Neuronal stem cell (in vitro differentiated cells): ENCODE measurements around the gene SUGP2.
A peak's percentile ranks its signal among the peaks of the same experiment; 100 is the strongest.

Experiments
- DNase-seq: peaks from one replicate; pipeline ENCODE4 v3.0.0-alpha.2; 2013; ENCODE audit warnings: low spot score
- H2AFZ ChIP-seq: one replicate; pipeline ENCODE4 v1.6.1; 2013; ENCODE audit warnings: mild to moderate bottlenecking, low read length, inconsistent platforms
- H2AK5ac ChIP-seq: 2 replicates; pipeline ENCODE4 v1.6.1; 2013; ENCODE audit warnings: low read depth, mild to moderate bottlenecking, inconsistent platforms, low read length, moderate library complexity, mixed read lengths
- H2BK120ac ChIP-seq: 2 replicates; pipeline ENCODE4 v1.6.1; 2013; ENCODE audit warnings: low read depth, mild to moderate bottlenecking, inconsistent platforms, low read length, moderate library complexity, mixed read lengths
- H2BK12ac ChIP-seq: one replicate; pipeline ENCODE4 v1.6.1; 2013; ENCODE audit warnings: low read length, inconsistent platforms
- H2BK15ac ChIP-seq: 2 replicates; pipeline ENCODE4 v1.6.1; 2013; ENCODE audit warnings: mild to moderate bottlenecking, low read length, inconsistent platforms, mixed read lengths
- H2BK5ac ChIP-seq: one replicate; pipeline ENCODE4 v1.6.1; 2013; ENCODE audit warnings: inconsistent platforms, mild to moderate bottlenecking, low read length, moderate library complexity
- H3K14ac ChIP-seq: one replicate; pipeline ENCODE4 v1.6.1; 2013; ENCODE audit warnings: low read length, inconsistent platforms
- H3K18ac ChIP-seq: 2 replicates; pipeline ENCODE4 v1.6.1; 2013; ENCODE audit warnings: low read length, inconsistent platforms
- H3K23ac ChIP-seq: 2 replicates; pipeline ENCODE4 v1.6.1; 2013; ENCODE audit warnings: low read depth, mild to moderate bottlenecking, mixed read lengths, low read length, inconsistent platforms; ENCODE audit not compliant: poor library complexity
- H3K27ac ChIP-seq: replicated peaks from 3 replicates; pipeline ENCODE4 v1.5.1; 2013; ENCODE audit warnings: low read length, inconsistent platforms
- H3K27me3 ChIP-seq, 3 experiments: 2 replicates each; pipeline ENCODE4 v1.6.1; 2013; ENCODE audit warnings: low read length in 3 of 3, mild to moderate bottlenecking in 2 of 3, inconsistent platforms in 1 of 3, low read depth in 1 of 3, mixed read lengths in 1 of 3, moderate library complexity in 1 of 3; ENCODE audit not compliant: control insufficient read depth in 3 of 3, insufficient read depth in 3 of 3
- H3K36me3 ChIP-seq, 2 donors: replicated peaks in 1 of 2; 2 replicates each; pipeline ENCODE4 v1.6.1; 2013; ENCODE audit warnings: low read length in 2 of 2; ENCODE audit not compliant: control insufficient read depth in 2 of 2, insufficient read depth in 2 of 2
- H3K4ac ChIP-seq: 2 replicates; pipeline ENCODE4 v1.6.1; 2013; ENCODE audit warnings: inconsistent platforms, mild to moderate bottlenecking, low read length, moderate library complexity
- H3K4me1 ChIP-seq, 2 donors: 1 replicate in 1 of 2; 2 replicates in 1 of 2; pipeline ENCODE4 v1.6.1; 2013; ENCODE audit warnings: low read length in 2 of 2, low read depth in 1 of 2; ENCODE audit not compliant: control insufficient read depth in 2 of 2, insufficient read depth in 1 of 2
- H3K4me2 ChIP-seq: one replicate; pipeline ENCODE4 v1.6.1; 2013; ENCODE audit warnings: mild to moderate bottlenecking, low read length, inconsistent platforms; ENCODE audit not compliant: insufficient read depth, poor library complexity, severe bottlenecking
- H3K4me3 ChIP-seq, 2 donors: 2 replicates each; pipeline ENCODE4 v1.5.1; 2013; ENCODE audit warnings: low read length in 2 of 2, mild to moderate bottlenecking in 2 of 2, inconsistent platforms in 1 of 2, moderate library complexity in 1 of 2
- H3K79me1 ChIP-seq: one replicate; pipeline ENCODE4 v1.6.1; 2013; ENCODE audit warnings: low read depth, mild to moderate bottlenecking, inconsistent platforms, low read length, moderate library complexity
- H3K9ac ChIP-seq: one replicate; pipeline ENCODE4 v1.6.1; 2013; ENCODE audit warnings: mild to moderate bottlenecking, low read depth, low read length, inconsistent platforms; ENCODE audit not compliant: poor library complexity
- H3K9me3 ChIP-seq, 2 donors: replicated peaks in 1 of 2; 2 replicates each; pipeline versions ENCODE3 to v1.6.1; 2013; ENCODE audit warnings: low read length in 2 of 2, mild to moderate bottlenecking in 2 of 2, inconsistent platforms in 1 of 2, low read depth in 1 of 2, mixed read lengths in 1 of 2, moderate library complexity in 1 of 2; ENCODE audit not compliant: control insufficient read depth in 2 of 2, insufficient read depth in 1 of 2
- H4K8ac ChIP-seq: one replicate; pipeline ENCODE4 v1.6.1; 2013; ENCODE audit warnings: low read depth, mild to moderate bottlenecking, inconsistent platforms, low read length, moderate library complexity
- H4K91ac ChIP-seq: one replicate; pipeline ENCODE4 v1.6.1; 2013; ENCODE audit warnings: low read length, low read depth, mild to moderate bottlenecking, inconsistent platforms; ENCODE audit not compliant: poor library complexity
- WGBS, 2 donors: extraction: QIAGEN DNeasy Blood & Tissue Kit; methylation state at CpG; one replicate each; pipeline ENCODE4 v1.1.7; 2013; ENCODE audit warnings: missing lambda C conversion rate in 2 of 2, mixed read lengths in 1 of 2; ENCODE audit not compliant: insufficient read length in 2 of 2, insufficient replicate concordance in 1 of 2; ENCODE audit errors: extremely low coverage in 2 of 2; 5-methylcytosine and 5-hydroxymethylcytosine counted together

Gene SUGP2

GRCh38 chr19:19064811-19065745 is 31.8 kb upstream of the SUGP2 start:
- no peak overlapping the region for H3K27ac ChIP-seq

GRCh38 chr19:19064098-19064722 is 30.9 kb upstream of the SUGP2 start:
- H2BK5ac ChIP-seq = peak overlapping the region; percentile 53
- peaks cover 0 to 14% (median 2%) of the 10 kb centered on the region in 3 experiments for H3K27me3 ChIP-seq
- H3K18ac ChIP-seq = peak overlapping the region; percentile 89
- peaks cover 2 to 15% of the 10 kb centered on the region in 2 donors for H3K36me3 ChIP-seq
- no peak overlapping the region for H4K91ac ChIP-seq
- peak overlapping the region; percentile 93 for H2AFZ ChIP-seq
- peak overlapping the region; percentile 98 for H2AK5ac ChIP-seq
- H2BK15ac ChIP-seq = no peak overlapping the region
- peak overlapping the region; percentile 91 for H3K9ac ChIP-seq
- peak overlapping the region; percentile 56 for H3K14ac ChIP-seq
- H2BK120ac ChIP-seq = no peak overlapping the region
- H3K4me3 ChIP-seq = peak overlapping the region; percentile 65 to 81
- peak overlapping the region; percentile 72 for H4K8ac ChIP-seq
- no peaks in the 10 kb centered on the region for H3K9me3 ChIP-seq
- H3K4ac ChIP-seq = peak overlapping the region; percentile 76
- peaks cover 5% of the 10 kb centered on the region for H3K79me1 ChIP-seq
- H2BK12ac ChIP-seq = no peak overlapping the region
- no CpG with 5 or more reads among the region's 29 CpGs for WGBS, 2 donors
- no peak overlapping the region for H3K27ac ChIP-seq
- H3K23ac ChIP-seq = peak overlapping the region; percentile 25
- DNase-seq = no peak
- H3K4me1 ChIP-seq = peaks cover 6 to 14% of the 10 kb centered on the region in 2 donors
- H3K4me2 ChIP-seq = peak overlapping the region; percentile 89

More at GRCh38 chr19:19064811-19065745, 31.8 kb upstream of the SUGP2 start:
- H2BK15ac ChIP-seq = no peak overlapping the region
- peaks cover 0 to 14% (median 2%) of the 10 kb centered on the region in 3 experiments for H3K27me3 ChIP-seq
- H3K4me2 ChIP-seq = no peak overlapping the region
- H3K4me1 ChIP-seq = peaks cover 6 to 14% of the 10 kb centered on the region in 2 donors
- peak overlapping the region; percentile 98 for H2AK5ac ChIP-seq
- peaks cover 0 to 6% of the 10 kb centered on the region in 2 donors for H3K36me3 ChIP-seq
- no peak for DNase-seq
- H2AFZ ChIP-seq = peak overlapping the region; percentile 93
- no peak overlapping the region for H3K9ac ChIP-seq
- H3K79me1 ChIP-seq = peaks cover 5% of the 10 kb centered on the region
- no CpG with 5 or more reads among the region's 25 CpGs for WGBS, 2 donors
- no peak overlapping the region for H4K91ac ChIP-seq
- H2BK120ac ChIP-seq = no peak overlapping the region
- peak overlapping the region; percentile 56 for H3K14ac ChIP-seq
- peak overlapping the region in 1 of 2 donors; percentile 65 for H3K4me3 ChIP-seq
- no peak overlapping the region for H2BK5ac ChIP-seq
- no peak overlapping the region for H3K18ac ChIP-seq
- no peak overlapping the region for H3K23ac ChIP-seq
- no peak overlapping the region for H2BK12ac ChIP-seq
- H4K8ac ChIP-seq = no peak overlapping the region
- H3K9me3 ChIP-seq = no peaks in the 10 kb centered on the region
- H3K4ac ChIP-seq = no peak overlapping the region

- no peak within 1 kb of the TSS for H2BK120ac ChIP-seq
- peaks cover 0 to 14% (median 2%) of the 10 kb centered on the region in 3 experiments for H3K27me3 ChIP-seq
- H3K14ac ChIP-seq = peak within 1 kb of the TSS; percentile 56
- peak within 1 kb of the TSS; percentile 92 for H3K4me2 ChIP-seq
- H3K9ac ChIP-seq = peak within 1 kb of the TSS; percentile 91
- no CpG with 5 or more reads among the region's 77 CpGs for WGBS, 2 donors
- no peak within 1 kb of the TSS for H3K27ac ChIP-seq
- H3K79me1 ChIP-seq = peaks cover 5% of the 10 kb centered on the region
- peak within 1 kb of the TSS; percentile 72 for H4K8ac ChIP-seq
- H2AFZ ChIP-seq = peak within 1 kb of the TSS; percentile 93
- peak within 1 kb of the TSS; percentile 53 for H2BK5ac ChIP-seq
- H3K18ac ChIP-seq = peak within 1 kb of the TSS; percentile 89
- H3K23ac ChIP-seq = peak within 1 kb of the TSS; percentile 25
- no peak within 1 kb of the TSS for H2BK12ac ChIP-seq
- H3K9me3 ChIP-seq = no peaks in the 10 kb centered on the region
- DNase-seq = peak; percentile 99
- H3K4me1 ChIP-seq = peaks cover 6 to 14% of the 10 kb centered on the region in 2 donors
- peaks cover 2 to 20% of the 10 kb centered on the region in 2 donors for H3K36me3 ChIP-seq
- peak within 1 kb of the TSS; percentile 65 to 81 for H3K4me3 ChIP-seq
- no peak within 1 kb of the TSS for H4K91ac ChIP-seq
- H2AK5ac ChIP-seq = peak within 1 kb of the TSS; percentile 98
- peak within 1 kb of the TSS; percentile 76 for H3K4ac ChIP-seq
- no peak within 1 kb of the TSS for H2BK15ac ChIP-seq
Measured at GRCh38 chr19:19063183-19064097, 30.1 kb upstream of the SUGP2 start, which contains the start of gene SLC25A42. TSS of gene SLC25A42 (plus strand) at chr19:19063994. CDS start at chr19:19096125, 32,131 bp downstream.
